Type B pancreatic cell (in vitro differentiated cells): Measurements from ENCODE around the gene TXNL4B. TPM values are rescaled to one million over a fixed set of nuclear protein-coding genes. Genes with fewer than 3 reads are reported as not detected.

Source experiments
- DNase-seq: peaks from one replicate; pipeline ENCODE4 v3.0.0; 2021; ENCODE audit warnings: mixed read lengths; ENCODE audit not compliant: unreplicated experiment; ENCODE audit errors: extremely low spot score
- H3K27ac Mint-ChIP-seq: 2 replicates; pipeline ENCODE4 v1.8.0; 2021; ENCODE audit warnings: mild to moderate bottlenecking, mixed read lengths
- H3K27me3 Mint-ChIP-seq: 2 replicates; pipeline ENCODE4 v1.8.0; 2021; ENCODE audit warnings: mixed read lengths
- H3K36me3 Mint-ChIP-seq: 2 replicates; pipeline ENCODE4 v1.8.0; 2021; ENCODE audit warnings: mixed read lengths
- H3K4me1 Mint-ChIP-seq: one replicate; pipeline ENCODE4 v1.8.0; 2021; ENCODE audit warnings: mixed read lengths; ENCODE audit not compliant: unreplicated experiment
- H3K4me3 Mint-ChIP-seq: 2 replicates; pipeline ENCODE4 v1.8.0; 2021; ENCODE audit warnings: mild to moderate bottlenecking, mixed read lengths
- H3K9me3 Mint-ChIP-seq: 2 replicates; pipeline ENCODE4 v1.8.0; 2021; ENCODE audit warnings: mixed read lengths
- CTCF ChIP-seq: fragments of 200-600 bp; sonication (generic); conservative IDR thresholded peaks from 2 replicates; pipeline ENCODE4 v1.5.0; 2021; ENCODE audit warnings: antibody characterized with exemption, mild to moderate bottlenecking
- total RNA-seq: library from RNA; stranded (reverse); gene quantifications from 2 replicates; pipeline ENCODE4 v1.2.1, GENCODE V29; 2021; ENCODE audit warnings: low replicate concordance

TXNL4B gene
- total RNA-seq, 1 donor from 2014 or later, result 17.8 TPM

DNA sequence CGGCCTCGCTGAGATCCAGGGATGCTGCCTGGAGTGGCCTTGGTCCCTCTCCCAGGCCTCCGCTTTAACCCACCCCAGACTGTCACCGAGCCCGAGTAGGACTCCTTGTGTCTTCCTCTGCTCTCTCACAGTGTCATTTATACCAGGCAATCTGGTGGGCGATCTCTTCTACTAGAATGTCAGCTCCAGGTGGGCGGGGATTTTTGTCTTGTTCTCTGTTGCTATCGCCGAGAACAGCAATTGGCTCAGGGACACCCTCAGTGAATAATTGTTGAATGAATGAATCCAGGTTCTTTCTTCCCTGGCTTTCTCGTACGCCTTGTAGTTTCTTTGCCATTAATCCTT is 818 bp upstream of the TXNL4B start:
- H3K27me3 Mint-ChIP-seq, result no peaks in the 10 kb centered on the region
- peaks cover 22% of the 10 kb centered on the region for H3K4me1 Mint-ChIP-seq
- peaks cover 15% of the 10 kb centered on the region for H3K36me3 Mint-ChIP-seq
- peak overlapping the region; percentile 97 for H3K4me3 Mint-ChIP-seq
- TF ChIP-seq CTCF, result no peak
- DNase-seq, result no peak
- H3K9me3 Mint-ChIP-seq, result no peaks in the 10 kb centered on the region
- H3K27ac Mint-ChIP-seq, result peak overlapping the region; percentile 98

- no peaks in the 10 kb centered on the region for H3K9me3 Mint-ChIP-seq
- no peak for TF ChIP-seq CTCF
- peak overlapping the region; percentile 97 for H3K4me3 Mint-ChIP-seq
- peaks cover 22% of the 10 kb centered on the region for H3K4me1 Mint-ChIP-seq
- H3K27me3 Mint-ChIP-seq, result no peaks in the 10 kb centered on the region
- peaks cover 15% of the 10 kb centered on the region for H3K36me3 Mint-ChIP-seq
- peak overlapping the region; percentile 98 for H3K27ac Mint-ChIP-seq
- no peak for DNase-seq
Observed at GRCh38 chr16:72092832-72093447, 480 bp downstream of the TXNL4B start.

DNA sequence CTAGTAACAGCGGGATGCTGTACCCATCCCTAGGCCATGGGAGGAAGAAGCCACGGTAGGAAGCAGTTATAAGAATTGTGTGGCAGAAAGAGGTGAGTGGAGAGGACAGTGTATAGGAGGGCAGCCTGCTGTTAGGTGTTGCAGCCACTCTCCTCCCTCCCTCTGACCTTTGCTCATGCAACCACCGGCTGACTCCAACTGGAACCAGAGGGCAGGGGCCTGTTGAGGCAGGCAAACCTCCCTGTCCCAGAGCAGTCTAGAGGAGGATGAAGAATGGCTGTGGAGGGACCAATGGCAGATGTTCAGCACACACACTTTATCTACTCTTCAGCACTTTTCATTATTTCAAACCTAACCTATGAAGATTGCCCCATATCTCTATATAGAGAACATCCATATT is 2.2 kb downstream of the TXNL4B start:
- DNase-seq, result no peak
- Mint-ChIP-seq H3K9me3 (no peaks in the 10 kb centered on the region), H3K27me3 (no peaks in the 10 kb centered on the region), H3K27ac (peak overlapping the region; percentile 28), H3K4me3 (peak overlapping the region; percentile 97), H3K4me1 (peaks cover 22% of the 10 kb centered on the region), H3K36me3 (peaks cover 14% of the 10 kb centered on the region)
- no peak for TF ChIP-seq CTCF

DNA sequence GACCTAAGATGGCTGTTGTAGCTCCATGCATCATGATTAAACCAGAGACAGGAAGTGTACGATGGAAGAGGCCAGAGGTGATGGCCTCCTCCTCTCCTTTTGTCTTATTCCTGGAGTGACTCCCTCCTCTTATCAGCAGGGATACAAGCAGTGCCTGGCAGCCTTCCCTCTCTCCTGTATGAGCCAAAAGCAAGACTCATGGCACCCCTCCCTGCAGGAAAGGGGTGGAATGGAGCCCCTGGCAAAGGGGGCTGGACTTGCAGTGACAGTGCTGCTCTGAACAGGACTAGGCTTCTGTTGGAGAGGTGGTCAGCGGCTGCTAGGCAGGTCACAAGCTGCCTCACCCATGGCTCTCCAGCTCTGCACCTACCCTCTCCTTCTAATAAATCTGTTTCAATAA is 8.4 kb downstream of the TXNL4B start:
- peaks cover 4% of the 10 kb centered on the region for H3K9me3 Mint-ChIP-seq
- TF ChIP-seq CTCF, result no peak
- DNase-seq, result no peak
- H3K4me1 Mint-ChIP-seq, result no peaks in the 10 kb centered on the region
- no peaks in the 10 kb centered on the region for H3K27me3 Mint-ChIP-seq
- no peak overlapping the region for H3K4me3 Mint-ChIP-seq
- H3K36me3 Mint-ChIP-seq, result peaks cover 26% of the 10 kb centered on the region
- H3K27ac Mint-ChIP-seq, result no peak overlapping the region

DNA sequence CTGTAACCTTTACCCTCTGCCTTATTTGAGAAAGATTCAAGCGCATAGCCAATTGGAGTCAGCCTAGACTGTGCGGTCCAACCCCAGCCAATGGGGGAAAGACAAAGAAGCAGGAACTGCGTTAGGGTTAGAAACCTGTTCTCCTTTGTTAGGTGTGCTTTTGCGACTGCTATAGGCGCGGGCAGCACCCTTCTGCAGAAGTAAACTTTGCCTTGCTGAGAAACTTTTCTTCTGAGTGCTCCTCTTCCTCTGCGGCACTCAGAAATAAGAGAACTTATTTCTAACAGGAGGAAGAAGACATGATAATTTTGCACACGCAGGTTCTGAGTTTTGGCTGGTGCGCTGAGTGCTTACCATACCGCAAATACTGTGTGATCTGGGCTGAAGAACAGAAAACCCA is 9.0 kb downstream of the TXNL4B start:
- Mint-ChIP-seq H3K4me3 (no peak overlapping the region), H3K27me3 (no peaks in the 10 kb centered on the region), H3K27ac (no peak overlapping the region), H3K36me3 (peaks cover 26% of the 10 kb centered on the region), H3K4me1 (no peaks in the 10 kb centered on the region), H3K9me3 (peaks cover 4% of the 10 kb centered on the region)
- TF ChIP-seq CTCF, result no peak
- no peak for DNase-seq
